Measurements from ENCODE around the gene ITGB8.
"Not testable (repeated sequence)": the region's sequence is repeated elsewhere in the genome, so short reads cannot be mapped to it uniquely, and the experiment has no call there.

ITGB8 gene

DNA sequence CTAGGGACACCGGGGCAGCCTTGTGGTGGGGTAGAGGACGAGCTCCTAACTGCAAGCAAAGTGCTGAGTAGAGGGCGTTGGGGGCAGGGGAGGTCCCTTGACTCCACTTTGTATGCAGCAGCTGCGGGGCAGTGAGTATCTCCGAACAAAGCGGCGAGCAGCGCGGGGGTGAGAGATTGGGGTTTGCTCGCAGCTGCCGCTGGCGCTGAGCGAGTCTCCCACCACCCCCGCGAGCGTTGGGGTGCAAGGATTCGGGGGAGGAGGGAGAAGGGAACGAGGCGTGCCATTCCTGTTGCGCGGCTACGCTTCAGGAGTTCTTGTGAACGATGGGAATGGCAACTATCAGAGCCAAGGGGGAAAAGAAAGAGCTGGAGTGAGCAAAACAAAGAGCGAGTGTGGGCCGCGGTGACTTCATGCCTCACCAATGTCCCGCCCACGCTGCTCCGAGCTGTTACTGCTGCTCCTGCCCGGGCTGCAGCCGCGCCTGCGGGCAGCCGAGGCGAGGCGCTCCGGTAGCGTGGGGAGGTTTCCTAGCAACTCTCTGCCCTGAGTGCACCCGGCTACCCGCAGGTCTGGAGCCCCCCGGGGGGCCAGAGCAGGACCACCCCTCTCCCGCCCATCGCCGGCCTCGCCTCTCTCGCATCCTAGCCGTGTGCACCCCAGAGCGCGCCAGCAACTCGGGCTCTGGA is at the start of gene ITGB8:
Gene ITGB8 (plus strand): TSS at position 662 of the 689 bp plus-strand sequence. CDS start 907 bp downstream, outside the sequence.
- DNase-seq = peak; percentile 74

- DNase-seq = no peak
Measured at GRCh38 chr7:20282959-20283358, 47.7 kb upstream of the ITGB8 start.

GRCh38 chr7:20283385-20283784 is 47.3 kb upstream of the ITGB8 start:
- no peak for DNase-seq

DNA sequence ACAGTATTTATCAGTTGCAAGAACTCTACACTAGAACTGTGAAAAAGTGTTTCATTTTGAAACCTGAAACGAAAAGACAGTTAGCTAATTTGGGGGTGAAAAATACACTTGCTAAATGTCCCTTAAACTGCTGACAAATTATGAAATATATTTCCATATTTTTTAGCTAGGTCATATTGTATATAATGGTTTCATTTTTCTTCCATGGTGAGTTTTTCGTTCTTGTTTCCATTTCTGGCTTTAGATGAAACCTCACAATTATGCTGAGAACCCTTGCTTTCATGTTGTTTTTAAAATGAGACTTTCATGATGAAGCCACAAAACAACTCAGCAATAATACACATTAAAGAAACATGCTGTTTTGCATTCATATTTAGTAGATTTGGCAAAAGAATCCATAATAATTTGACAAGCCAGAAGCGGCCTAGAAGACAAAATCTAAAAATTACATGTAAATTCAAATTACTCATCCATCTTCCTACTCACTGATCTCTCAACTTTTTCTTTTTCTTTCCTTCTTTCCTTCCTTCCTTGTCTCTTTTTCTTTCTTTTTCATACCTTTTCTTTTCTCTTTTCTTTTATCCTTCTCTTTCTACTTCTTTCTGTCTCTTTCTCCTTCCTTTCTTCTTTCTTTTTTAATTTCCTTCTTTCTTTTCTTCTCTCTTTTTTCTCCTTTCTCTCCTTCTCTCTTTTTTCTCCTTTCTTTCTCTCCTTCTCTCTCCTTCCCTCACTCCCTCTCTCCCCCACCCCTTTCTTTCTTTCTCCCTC is 46.5 kb upstream of the ITGB8 start:
- DNase-seq = no peak

- DNase-seq = no peak
Measured at GRCh38 chr7:20284771-20285143, 45.9 kb upstream of the ITGB8 start.

GRCh38 chr7:20287317-20287716 is 43.4 kb upstream of the ITGB8 start:
- no peak for DNase-seq

GRCh38 chr7:20288036-20288435 is 42.7 kb upstream of the ITGB8 start:
- no peak for DNase-seq

GRCh38 chr7:20290505-20291111 is 40.1 kb upstream of the ITGB8 start:
- no peak for DNase-seq

DNA sequence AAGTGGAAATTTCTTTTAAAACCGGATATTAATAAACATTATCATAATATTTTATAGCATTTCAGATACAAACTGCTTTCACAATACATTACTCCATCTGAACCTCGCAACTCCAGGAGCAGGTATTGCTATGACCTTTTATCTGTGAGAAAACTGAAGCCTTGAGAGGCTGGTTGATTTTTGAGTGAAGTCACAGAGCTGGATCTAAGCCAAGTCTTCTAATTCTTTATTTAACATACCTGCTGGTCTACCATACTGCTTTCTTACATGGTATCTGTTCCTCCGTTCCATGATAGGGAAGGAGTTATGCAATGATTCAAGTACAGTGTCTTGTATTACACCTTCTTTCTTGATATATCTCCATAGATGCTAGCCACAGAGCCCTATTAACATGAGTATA is 37.4 kb upstream of the ITGB8 start:
- DNase-seq = no peak

DNA sequence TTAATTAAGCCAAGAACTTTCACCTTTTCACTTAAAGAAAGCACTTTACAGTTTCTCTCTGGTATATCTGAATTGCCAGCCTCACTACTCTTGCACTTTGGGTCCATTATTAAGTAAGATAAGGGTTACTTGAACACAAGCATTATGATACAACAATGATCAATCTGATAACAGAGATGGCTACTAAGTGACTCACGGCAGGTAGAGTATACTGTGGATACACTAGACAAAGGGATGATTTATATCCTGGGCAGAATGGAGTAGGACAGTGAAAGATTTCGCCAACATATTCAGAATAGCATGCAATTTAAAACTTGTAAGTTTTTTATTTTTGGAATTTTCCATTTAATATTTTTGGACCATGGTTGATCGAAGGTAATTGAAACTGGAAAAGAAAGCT is 34.3 kb upstream of the ITGB8 start:
- no peak for DNase-seq

DNA sequence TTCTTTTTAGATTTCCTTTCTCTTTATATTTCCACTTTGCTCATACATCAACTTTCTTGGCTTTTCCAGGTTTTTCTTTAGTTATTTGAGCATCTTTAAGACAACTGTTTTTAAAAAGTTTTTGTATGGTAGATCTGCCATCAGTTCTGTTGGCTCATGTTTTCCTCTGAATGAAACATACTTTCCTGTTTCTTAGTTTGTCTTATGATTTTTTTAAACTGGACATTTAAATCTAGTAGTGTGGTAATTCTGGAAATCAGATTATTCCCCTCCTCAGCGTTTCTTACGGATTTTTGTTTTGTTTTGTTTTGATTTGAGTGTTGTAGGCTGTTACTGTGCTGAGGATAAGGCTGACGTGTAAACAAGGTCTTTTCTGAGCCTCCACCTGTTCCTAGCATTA is 33.8 kb upstream of the ITGB8 start:
- DNase-seq = no peak

DNA sequence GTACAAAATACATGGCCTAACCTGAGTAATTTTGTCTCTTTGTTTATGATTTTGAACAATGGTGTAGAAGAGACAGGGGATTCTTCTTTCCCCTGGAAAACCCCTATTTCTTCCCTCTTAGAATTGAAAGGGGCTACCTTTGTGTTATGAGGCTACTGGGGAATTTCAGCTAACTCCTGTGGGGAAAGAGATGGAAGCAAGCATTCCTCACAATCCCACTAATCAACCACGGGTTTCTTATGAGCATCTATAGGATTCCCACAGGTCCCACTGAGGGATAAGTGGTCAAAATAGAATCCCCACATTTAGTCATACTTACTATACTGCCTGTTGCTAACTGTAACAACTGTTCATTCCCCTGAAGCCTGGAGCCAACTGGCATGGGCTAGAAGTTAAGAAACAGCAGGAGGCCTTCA is 32.2 kb upstream of the ITGB8 start:
- no peak for DNase-seq

DNA sequence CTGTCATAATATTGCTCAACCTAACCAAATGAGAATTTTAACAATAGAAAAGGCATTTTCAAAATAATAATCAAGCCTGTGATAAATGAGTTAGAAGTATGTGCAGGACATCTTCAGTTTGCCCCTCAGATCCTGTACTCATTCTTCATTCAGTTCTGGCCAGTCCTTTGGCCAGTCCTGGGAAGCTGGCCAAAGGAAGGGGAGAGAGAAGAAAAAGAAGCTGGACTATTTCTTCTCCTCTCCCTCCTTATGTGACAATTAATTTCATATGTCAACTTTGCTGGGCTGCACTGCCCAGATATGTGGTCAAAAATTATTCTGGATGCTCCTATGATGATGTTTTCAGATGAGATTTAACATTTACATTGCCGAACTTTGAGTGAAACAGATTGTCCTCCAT is 31.6 kb upstream of the ITGB8 start:
- DNase-seq = no peak

- no peak for DNase-seq
Measured at GRCh38 chr7:20299647-20300312, 30.9 kb upstream of the ITGB8 start.

DNA sequence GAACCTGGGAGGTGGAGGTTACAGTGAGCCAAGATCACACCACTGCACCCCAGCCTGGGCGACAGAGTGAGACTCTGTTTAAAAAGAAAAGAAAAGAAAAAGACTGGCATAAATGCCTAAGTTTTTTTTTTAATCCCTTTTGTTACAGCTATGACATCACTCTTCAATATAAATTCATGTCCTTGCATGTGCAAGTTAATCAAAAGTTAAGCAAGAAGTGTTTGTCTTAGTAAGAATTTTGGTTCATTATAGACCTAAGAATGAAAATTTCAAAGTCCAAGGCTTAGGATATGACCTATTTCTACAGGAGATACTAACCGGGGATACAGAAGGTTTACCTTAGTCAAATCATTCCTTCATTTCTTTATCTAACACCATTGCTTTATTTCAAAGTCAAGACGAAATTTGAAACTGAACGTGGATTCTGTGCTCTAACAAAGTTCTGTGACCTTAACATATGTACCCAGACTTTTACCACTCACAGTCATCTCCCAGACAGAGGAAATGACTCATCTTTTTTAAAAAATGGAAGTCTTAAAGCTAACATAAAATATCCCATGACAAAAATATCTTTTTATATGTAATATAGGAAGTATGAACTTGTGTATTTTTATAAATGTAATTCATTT is 29.3 kb upstream of the ITGB8 start:
- no peak for DNase-seq

DNA sequence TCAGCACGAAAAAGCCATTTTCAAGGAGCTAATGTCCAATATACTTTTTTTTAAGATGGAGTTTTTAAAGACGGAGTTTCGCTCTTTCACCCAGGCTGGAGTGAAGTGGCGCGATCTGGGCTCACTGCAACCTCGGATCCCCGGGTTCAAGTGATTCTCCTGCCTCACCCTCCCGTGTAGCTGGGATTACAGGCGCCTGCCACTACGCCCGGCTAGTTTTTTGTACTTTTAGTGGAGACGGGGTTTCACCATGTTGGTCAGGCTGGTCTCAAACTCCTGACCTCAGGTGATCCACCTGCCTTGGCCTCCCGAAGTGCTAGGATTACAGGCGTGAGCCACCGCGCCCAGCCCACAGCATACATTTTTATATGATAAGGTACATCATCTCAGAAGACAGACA is 28.4 kb upstream of the ITGB8 start:
- DNase-seq = not testable (repeated sequence)

GRCh38 chr7:20302891-20303290 is 27.8 kb upstream of the ITGB8 start:
- no peak for DNase-seq

DNA sequence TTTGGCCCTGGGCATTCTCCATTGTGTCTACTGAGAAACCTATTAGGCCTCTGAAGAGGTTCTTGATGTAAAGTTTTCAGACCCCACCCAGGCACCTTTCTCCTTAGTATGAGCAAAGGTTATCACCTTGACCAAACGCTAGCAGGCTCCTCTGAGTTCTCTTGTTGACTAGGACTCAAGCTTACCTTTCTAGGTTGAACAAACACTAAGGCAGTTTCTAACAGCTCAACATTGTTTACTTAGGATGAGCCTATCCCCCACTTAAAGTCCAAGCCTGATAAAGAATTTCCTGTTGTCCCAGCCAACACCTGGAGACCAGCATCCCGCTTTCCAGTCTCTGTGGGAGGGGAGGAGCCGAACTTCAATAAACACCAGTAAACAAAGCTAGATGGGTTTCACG is 26.3 kb upstream of the ITGB8 start:
- DNase-seq = no peak

- no peak for DNase-seq
Measured at GRCh38 chr7:20305726-20306125, 25.0 kb upstream of the ITGB8 start.

DNA sequence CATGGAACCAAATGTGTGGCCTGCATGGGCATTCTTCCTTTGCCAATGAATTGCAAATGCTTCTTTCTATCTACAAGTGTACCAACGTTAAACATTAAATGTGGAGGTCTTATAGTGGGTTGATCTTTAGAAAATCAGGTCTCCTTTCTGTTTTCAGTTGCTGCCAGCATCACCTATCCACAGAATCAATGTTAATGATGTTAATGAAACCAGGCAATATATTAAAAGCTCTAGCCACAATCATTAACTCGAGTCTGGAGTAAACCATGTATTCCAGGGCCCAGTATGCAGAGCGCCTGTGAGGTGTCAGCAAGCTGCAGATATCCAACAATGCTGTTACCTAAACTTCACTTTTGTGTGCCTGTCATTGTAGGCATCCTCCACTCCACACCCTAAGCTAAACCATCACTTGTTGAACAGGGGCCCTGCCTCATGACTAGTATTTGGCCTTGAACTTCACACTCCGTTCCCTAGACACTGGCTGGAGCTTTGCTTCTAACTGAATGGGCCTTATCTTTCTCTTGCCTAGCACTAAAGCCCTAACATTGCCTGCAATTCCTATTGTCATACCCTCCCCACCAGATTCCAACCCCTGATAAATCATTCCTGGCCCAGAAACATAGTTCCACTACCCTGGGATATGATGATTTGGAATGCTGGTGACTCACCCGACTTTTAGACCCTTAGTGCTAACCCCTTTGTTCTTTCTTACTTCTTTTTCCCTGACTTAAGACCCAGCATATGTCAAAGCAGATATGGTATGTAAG is 24.3 kb upstream of the ITGB8 start:
- DNase-seq = no peak

DNA sequence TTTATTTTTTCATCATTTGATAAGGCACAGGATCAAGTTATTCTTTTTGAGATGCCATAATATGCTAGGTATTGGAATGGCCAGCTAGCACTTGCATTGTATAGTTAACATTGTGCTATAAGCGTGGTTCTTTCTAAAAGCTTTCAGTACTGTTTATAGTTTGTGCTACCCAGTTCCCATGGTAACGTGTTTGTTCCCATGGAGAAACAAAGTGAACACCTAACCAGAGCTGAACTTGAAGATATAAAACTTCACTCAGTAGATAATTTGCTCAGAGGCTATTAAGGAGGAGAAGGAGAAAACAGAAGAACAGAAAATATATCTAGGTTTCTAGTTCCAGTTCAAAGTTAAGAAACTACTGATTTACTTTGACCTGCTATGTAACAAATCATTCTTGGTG is 23.6 kb upstream of the ITGB8 start:
- no peak for DNase-seq

- no peak for DNase-seq
Measured at GRCh38 chr7:20307901-20308300, 22.8 kb upstream of the ITGB8 start.

Measured in NCI-H82 (cell line).